ENCODE measurements around the gene ADAMTS19. TPM values are rescaled to one million over a fixed set of nuclear protein-coding genes. Genes with fewer than 3 reads are reported as not detected.

The ADAMTS19 gene
- total RNA-seq, 1 donor: 9.5 TPM

- DNase-seq (ENCODE audit: low read depth): no peak
- H3K4me3 ChIP-seq (ENCODE audit: low read depth, low read length): no peak overlapping the region
- TF ChIP-seq CTCF (IDR thresholded peaks at IDR 0.05; ENCODE audit: insufficient read depth, low read depth, low read length): no peak
Measured at GRCh38 chr5:129743541-129744187, 283.6 kb downstream of the ADAMTS19 start.

GRCh38 chr5:129745997-129746396, 285.9 kb downstream of the ADAMTS19 start:
- DNase-seq (ENCODE audit: low read depth): no peak
- TF ChIP-seq CTCF (IDR thresholded peaks at IDR 0.05; ENCODE audit: insufficient read depth, low read depth, low read length): no peak
- H3K4me3 ChIP-seq (ENCODE audit: low read depth, low read length): no peak overlapping the region

- no peak for TF ChIP-seq CTCF (IDR thresholded peaks at IDR 0.05; ENCODE audit: insufficient read depth, low read depth, low read length)
- no peak overlapping the region for H3K4me3 ChIP-seq (ENCODE audit: low read depth, low read length)
- peak; percentile 34 for DNase-seq (ENCODE audit: low read depth)
Measured at GRCh38 chr5:129746876-129747275, 286.8 kb downstream of the ADAMTS19 start.

GRCh38 chr5:129747572-129748407, 287.7 kb downstream of the ADAMTS19 start, which contains the start of gene MINAR2:
Gene MINAR2, plus strand, starts transcription at chr5:129748094. Its CDS starts 97 bp downstream, at chr5:129748191.
- H3K4me3 ChIP-seq (ENCODE audit: low read depth, low read length): no peak within 1 kb of the TSS
- TF ChIP-seq CTCF (IDR thresholded peaks at IDR 0.05; ENCODE audit: insufficient read depth, low read depth, low read length): no peak
- DNase-seq (ENCODE audit: low read depth): no peak

GRCh38 chr5:129748913-129749880, 289.1 kb downstream of the ADAMTS19 start:
- TF ChIP-seq CTCF (IDR thresholded peaks at IDR 0.05; ENCODE audit: insufficient read depth, low read depth, low read length): no peak
- DNase-seq (ENCODE audit: low read depth): peak; percentile 46
- no peak overlapping the region for H3K4me3 ChIP-seq (ENCODE audit: low read depth, low read length)

- TF ChIP-seq CTCF (IDR thresholded peaks at IDR 0.05; ENCODE audit: insufficient read depth, low read depth, low read length): no peak
- H3K4me3 ChIP-seq (ENCODE audit: low read depth, low read length): no peak overlapping the region
- DNase-seq (ENCODE audit: low read depth): peak; percentile 44
Measured at GRCh38 chr5:129760636-129761325, 300.7 kb downstream of the ADAMTS19 start.

Data from fibroblast of villous mesenchyme (primary cell).